HG03159 (cell line): ENCODE results near the gene CLN5.

Experiments
- ATAC-seq: cut with Tn5 transposase; IDR thresholded peaks from one replicate; pipeline ENCODE4 v1.9.1; 2021; ENCODE audit warnings: mild to moderate bottlenecking, moderate library complexity; ENCODE audit not compliant: unreplicated experiment

The CLN5 gene

GRCh38 chr13:77016251-77016812, 24.5 kb downstream of the CLN5 start:
- ATAC-seq: no peak

GRCh38 chr13:77016888-77017623, 25.2 kb downstream of the CLN5 start:
- no peak for ATAC-seq

GRCh38 chr13:77019756-77020155, 27.9 kb downstream of the CLN5 start:
- ATAC-seq: no peak

- ATAC-seq: no peak
Measured at GRCh38 chr13:77022341-77022740, 30.5 kb downstream of the CLN5 start.

DNA sequence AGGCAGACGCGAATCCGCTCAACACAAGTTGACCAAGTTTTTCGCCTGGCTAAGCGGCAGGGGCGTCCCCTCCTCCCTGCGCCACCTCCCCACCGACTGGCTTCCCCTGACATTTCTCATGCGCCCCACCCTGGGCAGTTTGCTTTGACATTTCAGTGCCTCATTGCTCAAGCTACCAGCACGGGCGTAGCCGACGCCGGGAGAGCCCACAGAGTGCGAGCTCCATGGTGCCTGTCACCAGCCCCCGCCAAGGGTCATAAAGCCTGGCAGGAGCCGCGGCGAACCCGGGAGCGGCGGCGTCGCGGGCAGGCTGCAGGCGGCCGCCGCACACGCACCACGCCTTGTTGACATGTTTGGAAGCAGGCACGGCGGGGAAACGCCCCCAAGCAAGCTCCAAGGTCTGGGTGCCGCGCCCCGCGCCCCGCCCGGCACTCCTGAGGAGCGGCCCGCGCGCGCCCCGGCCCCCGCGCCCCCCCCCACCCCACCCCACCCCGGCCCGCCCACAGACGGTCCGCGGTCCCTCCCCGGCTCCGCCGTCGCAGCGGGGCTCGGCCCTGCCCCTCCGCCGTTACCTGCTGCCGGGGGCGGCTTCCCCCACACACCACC, 34.5 kb downstream of the CLN5 start:
- peak; percentile 51 for ATAC-seq

DNA sequence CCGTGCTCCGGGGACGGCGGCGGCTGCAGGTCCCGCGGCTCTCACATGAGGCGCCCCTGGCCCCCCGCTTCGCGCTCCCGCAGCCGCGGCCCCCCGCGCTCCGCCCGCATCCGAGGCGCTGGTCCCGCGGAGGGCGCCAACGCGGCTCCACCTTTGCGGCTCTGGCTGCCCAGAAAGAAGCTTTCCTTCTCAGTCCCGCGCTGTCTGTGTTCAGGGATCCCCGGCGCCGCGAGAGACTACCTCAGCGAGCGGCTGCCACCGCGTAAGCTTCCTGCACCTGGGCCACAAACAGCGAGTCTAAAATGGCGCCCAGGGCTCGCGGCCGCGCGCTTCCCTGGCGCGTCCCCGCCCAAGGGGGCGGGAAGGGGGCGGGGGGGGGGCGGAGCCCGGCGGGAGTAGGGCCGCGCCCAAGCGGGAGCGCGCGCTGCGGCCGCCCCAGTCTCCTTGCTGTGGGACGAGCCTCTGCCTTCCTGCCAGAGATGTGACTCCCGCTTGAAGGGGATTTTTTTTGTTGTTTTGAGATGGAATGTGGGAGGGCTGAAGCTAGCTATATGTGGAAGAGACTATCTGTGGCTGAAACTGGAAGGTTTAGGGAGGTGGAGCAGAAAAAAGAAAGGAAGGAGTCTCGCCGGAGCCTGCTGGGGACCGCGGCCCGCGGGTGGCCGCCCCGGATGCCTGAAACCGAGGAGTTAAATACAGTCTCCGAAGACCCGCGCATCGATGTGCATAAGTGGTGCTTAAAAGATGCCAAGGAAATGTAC, 35.2 kb downstream of the CLN5 start, which contains the start of gene FBXL3:
Gene FBXL3 (minus strand): TSS at position 299 of the 761 bp plus-strand sequence. CDS start 5,299 bp downstream, outside the sequence.
- peak; percentile 55 for ATAC-seq

GRCh38 chr13:77028202-77028601, 36.3 kb downstream of the CLN5 start:
- no peak for ATAC-seq

DNA sequence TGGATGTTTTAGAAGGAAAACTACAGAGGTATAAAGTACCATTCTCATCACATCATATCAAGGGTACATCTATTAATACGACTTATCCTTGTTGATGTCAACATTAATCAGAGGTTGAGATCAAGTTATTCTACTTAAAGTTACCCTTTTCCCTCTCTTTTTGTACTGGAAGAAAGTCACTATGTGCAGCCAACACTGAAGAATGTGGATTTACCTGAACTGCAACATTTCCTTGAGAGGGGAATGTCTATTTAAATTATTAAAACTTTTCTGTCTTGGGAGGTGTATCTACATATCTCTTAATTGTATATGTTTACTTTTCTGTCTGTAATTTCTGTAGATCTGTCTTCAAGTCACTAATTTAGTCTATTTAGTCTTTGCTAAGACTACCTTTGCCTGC, 37.6 kb downstream of the CLN5 start:
- ATAC-seq: no peak

DNA sequence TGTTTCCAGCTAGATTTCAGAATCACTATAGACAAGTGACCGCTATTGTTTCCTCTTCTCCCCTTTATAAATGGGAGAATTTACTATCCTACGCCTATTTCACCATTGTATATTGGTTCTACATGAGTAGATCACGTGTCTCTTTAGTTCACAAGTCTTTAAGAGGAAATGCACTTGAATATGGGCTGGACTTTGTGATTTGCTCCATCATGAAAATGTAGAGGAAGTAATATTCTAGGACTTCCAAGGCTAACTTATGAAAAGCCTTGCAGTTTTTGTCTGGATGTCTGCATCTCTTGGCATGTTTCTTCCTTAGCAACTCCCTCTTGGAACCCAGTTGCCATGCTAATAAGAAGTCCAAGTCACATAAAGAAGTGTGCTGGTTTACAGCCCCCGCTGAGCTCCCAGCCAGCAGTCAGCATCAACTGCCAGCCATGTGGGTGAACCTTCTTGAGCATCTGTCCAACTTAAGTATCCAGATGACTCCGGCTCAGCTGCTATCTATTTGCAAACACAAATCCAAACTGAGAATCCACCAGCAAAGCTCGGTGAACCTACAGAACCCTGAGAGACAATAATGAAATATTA, 39.9 kb downstream of the CLN5 start:
- no peak for ATAC-seq

DNA sequence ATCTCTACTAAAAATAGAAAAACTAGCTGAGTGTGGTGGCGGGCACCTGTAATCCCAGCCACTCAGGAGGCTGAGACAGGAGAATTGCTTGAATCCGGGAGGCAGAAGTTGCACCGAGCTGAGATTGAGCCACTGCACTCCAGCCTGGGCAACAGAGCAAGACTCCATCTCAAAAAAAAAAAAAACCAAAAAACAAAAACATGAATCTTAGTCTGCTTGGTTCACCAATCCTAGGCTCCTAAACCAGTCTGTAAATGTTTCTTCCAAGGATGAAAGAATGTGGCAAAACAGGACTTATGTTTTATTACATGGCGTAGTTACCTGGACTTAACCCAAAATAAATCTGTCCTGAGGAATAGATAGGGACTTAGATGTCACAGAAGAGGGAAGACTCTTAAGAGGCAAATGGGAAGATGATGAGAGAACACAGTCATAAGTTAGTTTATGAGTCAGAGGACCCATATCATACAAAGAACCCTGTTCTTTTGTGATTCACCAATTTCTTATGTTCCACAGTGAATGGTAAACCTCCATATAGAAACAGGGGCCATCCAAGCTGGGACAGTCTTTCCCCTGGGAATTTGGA, 41.9 kb downstream of the CLN5 start:
- ATAC-seq: no peak

DNA sequence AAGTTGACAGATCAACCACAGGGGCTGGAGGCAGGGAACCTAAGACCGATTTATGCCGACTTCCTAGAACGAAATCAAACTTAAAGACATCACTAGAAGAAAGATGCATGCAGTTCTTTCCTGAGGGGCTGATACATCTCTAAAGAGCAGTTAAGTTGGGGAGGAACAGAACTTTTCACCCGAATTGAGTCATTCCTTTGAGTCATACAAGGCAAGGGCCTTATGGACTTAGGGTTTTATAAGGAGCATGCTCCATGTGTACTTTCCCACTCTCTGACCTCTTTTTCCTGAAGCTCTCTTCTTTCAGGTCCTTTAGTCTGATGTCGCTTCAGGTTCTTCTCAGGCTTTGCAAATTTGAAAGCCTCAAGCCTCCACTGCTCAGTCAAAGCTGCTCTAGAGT, 43.0 kb downstream of the CLN5 start:
- no peak for ATAC-seq

DNA sequence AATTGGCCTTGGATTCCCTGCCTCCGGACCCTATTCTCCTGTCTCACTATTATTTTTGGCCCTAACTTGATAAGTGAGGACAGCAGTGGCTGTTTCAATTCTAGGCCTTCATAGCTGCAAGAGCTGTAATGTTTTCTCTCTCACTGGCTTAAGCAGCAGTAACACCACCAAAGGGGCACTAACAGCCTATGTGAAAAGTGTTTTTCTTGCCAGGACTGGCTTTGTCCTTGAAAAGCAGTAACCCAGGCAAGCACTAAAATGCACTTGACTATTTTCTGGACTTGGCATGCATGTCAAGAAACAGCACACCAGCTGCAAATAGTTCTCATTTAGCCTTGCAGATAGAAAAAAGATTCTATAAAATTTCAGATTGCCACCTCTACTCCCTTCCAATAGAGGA, 44.4 kb downstream of the CLN5 start:
- no peak for ATAC-seq

DNA sequence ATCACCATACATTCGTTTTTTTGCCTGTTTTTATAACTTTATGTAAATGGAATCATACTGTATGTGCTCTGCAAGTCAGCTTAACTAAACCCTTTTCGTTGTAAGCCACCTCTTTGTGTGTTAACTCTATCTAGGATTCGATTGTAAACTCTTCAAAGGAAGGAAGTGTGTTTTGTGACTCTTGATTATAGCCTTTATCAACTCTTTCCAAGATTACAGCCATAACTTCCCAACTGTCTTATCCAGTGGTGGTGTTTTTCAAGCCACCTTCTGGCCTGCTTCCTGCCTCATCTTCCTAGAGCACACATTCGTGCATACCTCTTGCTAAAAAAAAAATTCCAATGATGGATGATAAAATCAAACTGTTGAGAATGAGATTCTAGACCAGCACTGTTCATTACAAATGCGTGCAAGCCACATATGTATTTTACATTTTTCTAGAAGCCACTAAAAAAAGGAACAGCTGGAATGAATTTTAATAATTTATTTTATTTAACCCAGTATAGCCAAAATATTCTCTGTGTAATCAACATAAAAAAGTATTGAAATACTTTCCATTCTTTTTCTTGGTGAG, 47.1 kb downstream of the CLN5 start:
- no peak for ATAC-seq

DNA sequence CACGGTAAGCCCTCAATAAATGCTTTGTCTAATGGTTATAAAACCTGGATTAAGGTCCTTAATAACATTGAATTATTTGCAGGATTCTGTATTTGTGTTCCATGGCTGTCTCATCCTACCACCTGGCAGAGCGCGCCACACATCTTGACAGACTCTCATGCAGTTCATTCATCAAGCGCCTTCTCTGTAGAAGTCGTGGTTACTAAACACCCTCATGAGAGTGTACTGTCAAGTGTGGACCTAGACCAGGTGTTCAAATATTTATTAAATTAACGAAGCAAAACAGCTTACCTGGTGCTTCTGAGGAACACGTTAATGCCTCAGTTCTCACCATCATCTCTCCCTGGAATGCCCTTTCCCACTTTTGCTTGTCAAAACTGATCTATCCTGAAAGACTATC, 48.2 kb downstream of the CLN5 start:
- ATAC-seq: no peak

DNA sequence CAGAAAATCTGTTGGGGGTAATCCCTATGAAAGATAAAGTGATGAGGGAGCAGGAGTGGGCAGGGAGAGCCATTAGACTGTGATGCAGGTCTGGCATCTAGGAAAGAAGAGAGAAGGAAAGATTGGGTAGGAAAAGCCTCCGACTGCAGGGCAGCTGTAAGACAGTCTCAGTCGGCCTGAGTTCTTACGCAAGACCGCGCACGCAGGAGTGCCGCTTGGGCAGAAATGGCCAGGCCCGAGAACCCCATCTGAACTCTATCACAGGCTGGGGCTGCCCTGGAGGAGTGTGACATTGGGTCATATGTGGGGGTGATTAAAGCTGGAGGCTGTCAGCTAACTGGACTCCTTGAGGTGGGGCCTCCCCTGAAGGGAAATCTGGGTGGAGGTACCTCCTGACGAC, 49.0 kb downstream of the CLN5 start:
- ATAC-seq: no peak

GRCh38 chr13:77042566-77043177, 50.8 kb downstream of the CLN5 start:
- ATAC-seq: no peak

DNA sequence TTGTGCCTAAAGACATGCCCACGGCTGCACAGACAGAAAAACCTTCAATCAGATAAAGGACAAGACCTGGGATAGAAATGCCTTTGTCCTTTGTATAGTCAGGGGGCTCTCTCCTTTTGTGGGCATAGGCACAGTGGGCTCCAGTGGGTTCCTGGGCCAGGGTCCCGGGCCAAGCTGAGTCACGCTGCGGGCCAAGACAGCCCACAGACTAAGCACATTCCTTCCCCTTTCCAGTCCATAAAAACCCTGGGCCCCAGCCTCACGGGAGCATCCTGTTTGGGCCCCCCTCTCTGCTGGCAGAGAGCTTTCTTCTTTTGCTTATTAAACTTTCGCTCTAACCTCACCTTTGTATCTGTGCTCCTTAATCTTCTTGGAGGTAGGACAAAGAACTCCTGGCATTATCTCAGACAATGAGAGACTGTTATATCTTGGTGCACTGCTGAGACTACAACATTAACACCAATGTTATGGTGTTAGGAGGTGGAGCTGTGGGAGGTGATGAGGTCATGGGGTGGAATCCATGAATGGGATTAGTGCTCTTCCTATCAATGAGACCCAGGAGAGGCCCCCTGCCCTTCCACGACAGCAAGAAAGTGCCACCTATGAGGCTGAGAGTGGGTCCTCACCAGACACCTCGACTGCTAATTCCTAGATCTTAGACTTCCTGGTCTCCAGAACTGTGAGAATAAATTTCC, 55.9 kb downstream of the CLN5 start:
- ATAC-seq: no peak

GRCh38 chr13:77048681-77049080, 56.8 kb downstream of the CLN5 start:
- ATAC-seq: no peak

- no peak for ATAC-seq
Measured at GRCh38 chr13:77053192-77053591, 61.3 kb downstream of the CLN5 start.
